ENCODE measurements around the gene CHD1L. TPM values are rescaled to one million over a fixed set of nuclear protein-coding genes. Genes with fewer than 3 reads are reported as not detected.
A peak's percentile ranks its signal among the peaks of the same experiment; 100 is the strongest.

The CHD1L gene
- total RNA-seq, 2 donors from 2014 or later: 29.0 to 29.3 TPM

- no peak overlapping the region for H3K27ac Mint-ChIP-seq
- DNase-seq (no peak), ATAC-seq (no peak)
- H3K4me1 Mint-ChIP-seq: peaks cover 3% of the 10 kb centered on the region
- H3K9me3 ChIP-seq (ENCODE audit: control insufficient read depth, low read length, poor library complexity, severe bottlenecking): no peaks in the 10 kb centered on the region
- H3K27me3 Mint-ChIP-seq: no peaks in the 10 kb centered on the region
- peaks cover 7% of the 10 kb centered on the region for H3K36me3 Mint-ChIP-seq (ENCODE audit: low read depth)
- no peak overlapping the region for H3K4me3 Mint-ChIP-seq
Observed at GRCh38 chr1:147260956-147261355, 18.5 kb downstream of the CHD1L start.

GRCh38 chr1:147264158-147264768, 21.8 kb downstream of the CHD1L start:
- Mint-ChIP-seq H3K4me1 (peaks cover 4% of the 10 kb centered on the region), H3K27ac (peak overlapping the region; percentile 71), H3K27me3 (no peaks in the 10 kb centered on the region), H3K36me3 (ENCODE audit: low read depth) (peaks cover 8% of the 10 kb centered on the region), H3K4me3 (no peak overlapping the region)
- ATAC-seq (no peak), DNase-seq (no peak)
- no peaks in the 10 kb centered on the region for H3K9me3 ChIP-seq (ENCODE audit: control insufficient read depth, low read length, poor library complexity, severe bottlenecking)

GRCh38 chr1:147266381-147266780, 23.9 kb downstream of the CHD1L start:
- peaks cover 5% of the 10 kb centered on the region for H3K36me3 Mint-ChIP-seq (ENCODE audit: low read depth)
- ATAC-seq: no peak

GRCh38 chr1:147267711-147268110, 25.2 kb downstream of the CHD1L start:
- no peak overlapping the region for H3K27ac Mint-ChIP-seq
- peaks cover 4% of the 10 kb centered on the region for H3K4me1 Mint-ChIP-seq
- ATAC-seq: no peak
- no peak overlapping the region for H3K4me3 Mint-ChIP-seq
- H3K36me3 Mint-ChIP-seq (ENCODE audit: low read depth): peaks cover 5% of the 10 kb centered on the region
- no peaks in the 10 kb centered on the region for H3K9me3 ChIP-seq (ENCODE audit: control insufficient read depth, low read length, poor library complexity, severe bottlenecking)
- no peak for DNase-seq
- no peaks in the 10 kb centered on the region for H3K27me3 Mint-ChIP-seq

More at GRCh38 chr1:147266381-147266780, 23.9 kb downstream of the CHD1L start:
- H3K9me3 ChIP-seq (ENCODE audit: control insufficient read depth, low read length, poor library complexity, severe bottlenecking): no peaks in the 10 kb centered on the region
- H3K27me3 Mint-ChIP-seq: no peaks in the 10 kb centered on the region
- no peak overlapping the region for H3K4me3 Mint-ChIP-seq
- no peak overlapping the region for H3K27ac Mint-ChIP-seq
- no peak for DNase-seq
- H3K4me1 Mint-ChIP-seq: peaks cover 4% of the 10 kb centered on the region

- peaks cover 5% of the 10 kb centered on the region for H3K36me3 Mint-ChIP-seq (ENCODE audit: low read depth)
- H3K27ac Mint-ChIP-seq: no peak overlapping the region
Observed at GRCh38 chr1:147270721-147271120, 28.2 kb downstream of the CHD1L start.

GRCh38 chr1:147272042-147272441, 29.6 kb downstream of the CHD1L start:
- H3K27me3 Mint-ChIP-seq: no peaks in the 10 kb centered on the region
- no peaks in the 10 kb centered on the region for H3K9me3 ChIP-seq (ENCODE audit: control insufficient read depth, low read length, poor library complexity, severe bottlenecking)
- no peak for DNase-seq
- H3K27ac Mint-ChIP-seq: no peak overlapping the region
- ATAC-seq: no peak
- peaks cover 15% of the 10 kb centered on the region for H3K4me1 Mint-ChIP-seq
- H3K36me3 Mint-ChIP-seq (ENCODE audit: low read depth): peaks cover 8% of the 10 kb centered on the region
- H3K4me3 Mint-ChIP-seq: no peak overlapping the region

More at GRCh38 chr1:147270721-147271120, 28.2 kb downstream of the CHD1L start:
- no peak for ATAC-seq
- H3K9me3 ChIP-seq (ENCODE audit: control insufficient read depth, low read length, poor library complexity, severe bottlenecking): no peaks in the 10 kb centered on the region
- no peak for DNase-seq
- peaks cover 12% of the 10 kb centered on the region for H3K4me1 Mint-ChIP-seq
- H3K27me3 Mint-ChIP-seq: no peaks in the 10 kb centered on the region
- H3K4me3 Mint-ChIP-seq: no peak overlapping the region

GRCh38 chr1:147273409-147274336, 31.2 kb downstream of the CHD1L start:
- H3K4me3 Mint-ChIP-seq: no peak overlapping the region
- no peaks in the 10 kb centered on the region for H3K27me3 Mint-ChIP-seq
- peaks cover 7% of the 10 kb centered on the region for H3K36me3 Mint-ChIP-seq (ENCODE audit: low read depth)

GRCh38 chr1:147281950-147282349, 39.5 kb downstream of the CHD1L start:
- DNase-seq: no peak
- ATAC-seq: no peak
- H3K4me1 Mint-ChIP-seq: peaks cover 7% of the 10 kb centered on the region
- no peak overlapping the region for H3K27ac Mint-ChIP-seq
- no peaks in the 10 kb centered on the region for H3K27me3 Mint-ChIP-seq
- peaks cover 20% of the 10 kb centered on the region for H3K36me3 Mint-ChIP-seq (ENCODE audit: low read depth)
- H3K9me3 ChIP-seq (ENCODE audit: control insufficient read depth, low read length, poor library complexity, severe bottlenecking): no peaks in the 10 kb centered on the region
- H3K4me3 Mint-ChIP-seq: no peak overlapping the region

More at GRCh38 chr1:147273409-147274336, 31.2 kb downstream of the CHD1L start:
- peaks cover 13% of the 10 kb centered on the region for H3K4me1 Mint-ChIP-seq
- DNase-seq (peak in 1 of 3 donors; percentile 9), ATAC-seq (peak; percentile 61)
- H3K9me3 ChIP-seq (ENCODE audit: control insufficient read depth, low read length, poor library complexity, severe bottlenecking): no peaks in the 10 kb centered on the region
- no peak overlapping the region for H3K27ac Mint-ChIP-seq

- Mint-ChIP-seq H3K4me1 (peaks cover 5% of the 10 kb centered on the region), H3K36me3 (ENCODE audit: low read depth) (peaks cover 24% of the 10 kb centered on the region), H3K4me3 (no peak overlapping the region), H3K27me3 (no peaks in the 10 kb centered on the region), H3K27ac (no peak overlapping the region)
- no peaks in the 10 kb centered on the region for H3K9me3 ChIP-seq (ENCODE audit: control insufficient read depth, low read length, poor library complexity, severe bottlenecking)
- DNase-seq: no peak
- ATAC-seq: no peak
Observed at GRCh38 chr1:147283011-147283410, 40.5 kb downstream of the CHD1L start.

- H3K4me3 Mint-ChIP-seq: no peak overlapping the region
- ATAC-seq (no peak), DNase-seq (no peak)
- H3K9me3 ChIP-seq (ENCODE audit: control insufficient read depth, low read length, poor library complexity, severe bottlenecking): no peaks in the 10 kb centered on the region
- no peaks in the 10 kb centered on the region for H3K27me3 Mint-ChIP-seq
- H3K4me1 Mint-ChIP-seq: peaks cover 3% of the 10 kb centered on the region
- H3K36me3 Mint-ChIP-seq (ENCODE audit: low read depth): peaks cover 40% of the 10 kb centered on the region
- no peak overlapping the region for H3K27ac Mint-ChIP-seq
Observed at GRCh38 chr1:147287133-147287865, 44.8 kb downstream of the CHD1L start.

- Mint-ChIP-seq H3K36me3 (ENCODE audit: low read depth) (peaks cover 44% of the 10 kb centered on the region), H3K4me1 (no peaks in the 10 kb centered on the region), H3K4me3 (no peak overlapping the region), H3K27me3 (no peaks in the 10 kb centered on the region), H3K27ac (no peak overlapping the region)
- ATAC-seq (no peak), DNase-seq (no peak)
- no peaks in the 10 kb centered on the region for H3K9me3 ChIP-seq (ENCODE audit: control insufficient read depth, low read length, poor library complexity, severe bottlenecking)
Observed at GRCh38 chr1:147292012-147292411, 49.5 kb downstream of the CHD1L start.

GRCh38 chr1:147292631-147293251, 50.3 kb downstream of the CHD1L start:
- no peak for ATAC-seq
- no peak for DNase-seq
- Mint-ChIP-seq H3K27me3 (no peaks in the 10 kb centered on the region), H3K36me3 (ENCODE audit: low read depth) (peaks cover 38% of the 10 kb centered on the region), H3K27ac (no peak overlapping the region), H3K4me1 (no peaks in the 10 kb centered on the region), H3K4me3 (no peak overlapping the region)
- no peaks in the 10 kb centered on the region for H3K9me3 ChIP-seq (ENCODE audit: control insufficient read depth, low read length, poor library complexity, severe bottlenecking)

- H3K27me3 Mint-ChIP-seq: no peaks in the 10 kb centered on the region
Observed at GRCh38 chr1:147297438-147297837, 55.0 kb downstream of the CHD1L start.

More at GRCh38 chr1:147297438-147297837, 55.0 kb downstream of the CHD1L start:
- H3K9me3 ChIP-seq (ENCODE audit: control insufficient read depth, low read length, poor library complexity, severe bottlenecking): no peaks in the 10 kb centered on the region
- no peaks in the 10 kb centered on the region for H3K4me1 Mint-ChIP-seq
- no peak overlapping the region for H3K27ac Mint-ChIP-seq
- ATAC-seq (no peak), DNase-seq (no peak)
- peaks cover 23% of the 10 kb centered on the region for H3K36me3 Mint-ChIP-seq (ENCODE audit: low read depth)
- H3K4me3 Mint-ChIP-seq: no peak overlapping the region

All from T-helper 17 cell (primary cell).